Large intestine (tissue), 3 donors: ENCODE data around the gene KIF16B. TPM values are rescaled to one million over a fixed set of nuclear protein-coding genes. Genes with fewer than 3 reads are reported as not detected.
A peak's percentile ranks its signal among the peaks of the same experiment; 100 is the strongest.

Source experiments
- DNase-seq, 2 donors: peaks; one replicate each; pipeline versions ENCODE4 v3.0.0 to v3.0.0-alpha.2; 2013
- H3K27ac ChIP-seq: one replicate; pipeline ENCODE4 v1.5.1; 2013; ENCODE audit warnings: low read length
- H3K27me3 ChIP-seq: 2 replicates; pipeline ENCODE4 v1.6.1; 2013; ENCODE audit warnings: low read length; ENCODE audit not compliant: control insufficient read depth, insufficient read depth
- H3K36me3 ChIP-seq: 2 replicates; pipeline ENCODE4 v1.6.1; 2013; ENCODE audit warnings: low read length; ENCODE audit not compliant: control insufficient read depth, insufficient read depth
- H3K4me1 ChIP-seq: one replicate; pipeline ENCODE4 v1.6.1; 2013; ENCODE audit warnings: low read length; ENCODE audit not compliant: control insufficient read depth, insufficient read depth
- H3K4me3 ChIP-seq: one replicate; pipeline ENCODE4 v1.5.1; 2013; ENCODE audit warnings: low read length
- H3K9me3 ChIP-seq: one replicate; pipeline ENCODE4 v1.6.1; 2013; ENCODE audit warnings: mild to moderate bottlenecking, low read depth, low read length, moderate library complexity; ENCODE audit not compliant: control insufficient read depth
- WGBS: methylation state at CpG from one replicate; pipeline ENCODE4 v1.1.5; 2013; ENCODE audit warnings: low lambda C conversion rate; ENCODE audit not compliant: insufficient coverage; 5-methylcytosine and 5-hydroxymethylcytosine counted together
- polyA plus RNA-seq: library from polyadenylated mRNA; unstranded; fragments of 120-200 nt; gene quantifications from one replicate; pipeline ENCODE4 v1.2.1, GENCODE V29; 2013

The KIF16B gene
- polyA plus RNA-seq, 1 donor = 21.0 TPM

GRCh38 chr20:16501301-16501700 lies 71.9 kb downstream of the KIF16B start:
- Histone ChIP-seq H3K36me3 (peaks cover 34% of the 10 kb centered on the region), H3K27ac (no peak overlapping the region), H3K4me3 (no peak overlapping the region), H3K4me1 (no peaks in the 10 kb centered on the region), H3K27me3 (no peaks in the 10 kb centered on the region), H3K9me3 (no peaks in the 10 kb centered on the region)
- no peak for DNase-seq
- WGBS = no CpG with 5 or more reads among the region's 2 CpGs

GRCh38 chr20:16500197-16500596 lies 73.1 kb downstream of the KIF16B start:
- H3K4me1 ChIP-seq = no peaks in the 10 kb centered on the region
- 96% methylated on average over 3 of the region's 3 CpGs for WGBS
- H3K27ac ChIP-seq = no peak overlapping the region
- peaks cover 30% of the 10 kb centered on the region for H3K36me3 ChIP-seq
- DNase-seq = no peak
- H3K9me3 ChIP-seq = no peaks in the 10 kb centered on the region
- H3K4me3 ChIP-seq = no peak overlapping the region
- H3K27me3 ChIP-seq = no peaks in the 10 kb centered on the region

GRCh38 chr20:16498526-16499253 lies 74.6 kb downstream of the KIF16B start:
- H3K36me3 ChIP-seq = peaks cover 23% of the 10 kb centered on the region
- H3K27me3 ChIP-seq = no peaks in the 10 kb centered on the region
- H3K9me3 ChIP-seq = no peaks in the 10 kb centered on the region
- H3K27ac ChIP-seq = no peak overlapping the region
- 86% methylated on average over 1 of the region's 10 CpGs for WGBS
- H3K4me3 ChIP-seq = no peak overlapping the region
- H3K4me1 ChIP-seq = no peaks in the 10 kb centered on the region
- no peak for DNase-seq

- 60% methylated on average over 2 of the region's 6 CpGs for WGBS
- no peaks in the 10 kb centered on the region for H3K27me3 ChIP-seq
- H3K27ac ChIP-seq = no peak overlapping the region
- H3K9me3 ChIP-seq = no peaks in the 10 kb centered on the region
- H3K4me3 ChIP-seq = no peak overlapping the region
- DNase-seq = no peak
- H3K4me1 ChIP-seq = no peaks in the 10 kb centered on the region
- peaks cover 24% of the 10 kb centered on the region for H3K36me3 ChIP-seq
Observed at GRCh38 chr20:16497896-16498295, 75.4 kb downstream of the KIF16B start.

DNA sequence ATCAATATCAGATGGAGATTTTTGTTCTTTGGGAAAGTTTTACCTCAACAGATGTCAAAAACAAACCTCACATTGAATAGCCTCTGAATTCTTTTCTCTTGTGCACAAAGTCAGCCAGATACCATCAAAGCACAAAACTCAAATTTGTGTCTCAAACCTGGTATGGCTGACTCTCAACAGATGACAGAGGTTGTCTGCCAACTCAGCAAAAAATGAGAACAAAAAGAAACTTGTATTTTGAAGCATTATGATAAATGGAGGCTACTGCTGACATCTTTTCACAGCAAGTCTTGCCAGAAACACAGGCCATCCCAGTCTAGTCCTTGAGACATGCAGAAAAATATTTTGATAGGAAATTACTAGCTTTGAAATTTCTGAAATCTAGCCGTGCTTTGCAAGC lies 79.8 kb downstream of the KIF16B start:
- Histone ChIP-seq H3K27ac (no peak overlapping the region), H3K4me3 (no peak overlapping the region), H3K27me3 (no peaks in the 10 kb centered on the region), H3K9me3 (no peaks in the 10 kb centered on the region), H3K4me1 (peaks cover 14% of the 10 kb centered on the region), H3K36me3 (peaks cover 20% of the 10 kb centered on the region)
- no peak for DNase-seq
- 100% methylated on average over 1 of the region's 1 CpG for WGBS

- no CpG with 5 or more reads among the region's 7 CpGs for WGBS
- peak; percentile 33 to 68 for DNase-seq
- H3K4me3 ChIP-seq = no peak overlapping the region
Observed at GRCh38 chr20:16491294-16491905, 81.8 kb downstream of the KIF16B start.

GRCh38 chr20:16490696-16491095 lies 82.6 kb downstream of the KIF16B start:
- H3K4me1 ChIP-seq = peaks cover 14% of the 10 kb centered on the region
- H3K27ac ChIP-seq = peak overlapping the region; percentile 36
- no CpG with 5 or more reads among the region's 3 CpGs for WGBS
- no peak for DNase-seq
- no peaks in the 10 kb centered on the region for H3K27me3 ChIP-seq
- H3K4me3 ChIP-seq = no peak overlapping the region
- H3K36me3 ChIP-seq = peaks cover 10% of the 10 kb centered on the region
- H3K9me3 ChIP-seq = no peaks in the 10 kb centered on the region

More at GRCh38 chr20:16491294-16491905, 81.8 kb downstream of the KIF16B start:
- Histone ChIP-seq H3K4me1 (peaks cover 14% of the 10 kb centered on the region), H3K9me3 (no peaks in the 10 kb centered on the region), H3K27me3 (no peaks in the 10 kb centered on the region), H3K27ac (peak overlapping the region; percentile 36), H3K36me3 (peaks cover 13% of the 10 kb centered on the region)

- H3K36me3 ChIP-seq = peaks cover 10% of the 10 kb centered on the region
- H3K27ac ChIP-seq = no peak overlapping the region
- no peaks in the 10 kb centered on the region for H3K9me3 ChIP-seq
- DNase-seq = no peak
- H3K4me3 ChIP-seq = no peak overlapping the region
- peaks cover 14% of the 10 kb centered on the region for H3K4me1 ChIP-seq
- H3K27me3 ChIP-seq = no peaks in the 10 kb centered on the region
- 100% methylated on average over 2 of the region's 3 CpGs for WGBS
Observed at GRCh38 chr20:16488616-16489015, 84.6 kb downstream of the KIF16B start.

DNA sequence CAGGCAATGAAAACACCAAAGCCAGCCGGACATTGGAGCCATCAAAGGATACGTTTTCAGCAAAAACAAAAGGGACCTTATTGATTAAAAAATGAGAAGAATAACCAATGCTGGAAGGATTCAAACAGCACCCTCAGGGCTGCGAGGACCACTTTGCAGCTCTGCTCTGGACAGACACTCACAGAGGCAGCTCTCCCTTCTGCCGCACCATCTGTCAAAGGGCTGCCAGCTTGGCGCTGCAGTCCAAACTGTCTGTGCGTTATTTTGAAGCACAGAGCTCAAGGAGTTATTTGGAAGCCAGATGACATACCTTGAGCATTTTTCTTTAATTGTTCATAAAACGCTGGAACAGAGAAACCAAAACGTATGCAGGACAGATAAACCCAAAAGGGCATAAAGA lies 85.2 kb downstream of the KIF16B start:
- peaks cover 5% of the 10 kb centered on the region for H3K36me3 ChIP-seq
- no peaks in the 10 kb centered on the region for H3K27me3 ChIP-seq
- no peak overlapping the region for H3K4me3 ChIP-seq
- no peaks in the 10 kb centered on the region for H3K9me3 ChIP-seq
- no peak for DNase-seq
- H3K27ac ChIP-seq = no peak overlapping the region
- WGBS = 100% methylated on average over 1 of the region's 8 CpGs
- peaks cover 14% of the 10 kb centered on the region for H3K4me1 ChIP-seq

DNA sequence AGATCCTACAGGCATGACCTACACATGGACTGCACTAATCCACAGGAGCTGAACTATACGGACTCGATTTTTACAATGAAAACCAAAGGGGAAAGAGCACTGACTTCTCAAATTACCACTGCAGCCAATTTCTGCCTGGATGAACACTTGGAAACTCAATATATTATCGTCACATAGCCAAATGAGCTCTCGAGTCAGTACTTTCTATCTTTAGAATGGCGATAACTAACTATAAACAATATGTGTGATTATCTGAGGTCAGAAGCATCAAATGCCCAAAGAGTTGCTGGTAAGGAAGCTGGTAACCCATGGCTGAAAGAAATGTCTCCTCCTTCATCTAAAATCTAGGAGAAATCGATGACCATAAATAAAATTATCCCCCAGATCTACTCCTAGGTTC lies 86.7 kb downstream of the KIF16B start:
- H3K4me3 ChIP-seq = no peak overlapping the region
- H3K9me3 ChIP-seq = no peaks in the 10 kb centered on the region
- no peak overlapping the region for H3K27ac ChIP-seq
- peaks cover 9% of the 10 kb centered on the region for H3K4me1 ChIP-seq
- DNase-seq = no peak
- peaks cover 10% of the 10 kb centered on the region for H3K36me3 ChIP-seq
- no peaks in the 10 kb centered on the region for H3K27me3 ChIP-seq
- no CpG with 5 or more reads among the region's 6 CpGs for WGBS

- no peaks in the 10 kb centered on the region for H3K27me3 ChIP-seq
- no peaks in the 10 kb centered on the region for H3K4me1 ChIP-seq
- WGBS = no CpG with 5 or more reads among the region's 1 CpG
- no peak for DNase-seq
- H3K9me3 ChIP-seq = no peaks in the 10 kb centered on the region
- no peak overlapping the region for H3K27ac ChIP-seq
- peaks cover 10% of the 10 kb centered on the region for H3K36me3 ChIP-seq
- no peak overlapping the region for H3K4me3 ChIP-seq
Observed at GRCh38 chr20:16485401-16485800, 87.8 kb downstream of the KIF16B start.
